ENCODE results near the gene XCR1. TPM values are rescaled to one million over a fixed set of nuclear protein-coding genes. Genes with fewer than 3 reads are reported as not detected.

The XCR1 gene
- polyA plus RNA-seq, 6 donors from 2014 or later = not detected

- H3K36me3 Mint-ChIP-seq = peaks cover 5 to 15% of the 10 kb centered on the region in 2 donors
- no peak for ATAC-seq (ENCODE audit: low read depth in 2 of 2)
- peaks cover 5 to 26% (median 12%) of the 10 kb centered on the region in 7 donors for H3K9me3 Mint-ChIP-seq
- H3K27me3 Mint-ChIP-seq = no peaks in the 10 kb centered on the region
- H3K4me3 Mint-ChIP-seq = no peak overlapping the region
- peaks cover 10 to 40% (median 18%) of the 10 kb centered on the region in 3 donors for H3K4me1 Mint-ChIP-seq
- no peak overlapping the region for H3K27ac Mint-ChIP-seq
- DNase-seq = no peak
Measured at GRCh38 chr3:46031269-46031668, 4.0 kb upstream of the XCR1 start.

GRCh38 chr3:46030626-46031025, 3.3 kb upstream of the XCR1 start:
- Mint-ChIP-seq H3K36me3 (peaks cover 5 to 15% of the 10 kb centered on the region in 2 donors), H3K27me3 (no peaks in the 10 kb centered on the region), H3K9me3 (peaks cover 5 to 26% (median 12%) of the 10 kb centered on the region in 7 donors), H3K27ac (peak overlapping the region in 1 of 6 donors; percentile 33), H3K4me3 (no peak overlapping the region), H3K4me1 (peaks cover 10 to 40% (median 18%) of the 10 kb centered on the region in 3 donors)
- no peak for ATAC-seq (ENCODE audit: low read depth in 2 of 2)
- no peak for DNase-seq

DNA sequence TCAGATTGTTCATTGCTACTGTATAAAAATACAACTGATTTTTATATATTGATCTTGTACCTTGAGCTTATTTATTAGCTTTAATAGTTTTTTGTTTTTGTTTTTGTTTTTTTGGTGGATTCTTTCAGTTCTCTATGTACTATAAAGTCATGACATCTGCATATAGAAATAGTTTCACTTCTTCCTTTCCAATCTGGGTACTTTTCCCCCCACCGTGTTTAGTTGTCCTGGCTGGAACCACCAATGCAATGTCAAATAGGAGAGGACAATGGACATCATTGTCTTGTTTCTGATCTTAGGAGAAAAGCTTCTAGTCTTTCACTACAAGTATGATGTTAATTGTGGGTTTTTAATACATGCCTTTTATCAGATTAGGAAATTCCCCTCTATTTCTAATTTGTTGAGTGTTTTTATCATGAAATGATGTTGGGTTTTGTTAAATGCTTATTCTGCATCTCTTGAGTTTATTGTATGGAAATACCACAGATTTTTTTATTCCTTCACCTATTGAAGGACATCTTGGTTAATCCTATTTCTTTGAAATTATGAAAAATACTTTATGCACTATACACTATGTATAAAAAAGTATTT, 2.8 kb upstream of the XCR1 start:
- Mint-ChIP-seq H3K4me3 (peak overlapping the region in 4 of 8 donors; percentile 27 to 63 (median 36)), H3K27ac (peak overlapping the region in 5 of 6 donors; percentile 0 to 74 (median 28)), H3K27me3 (no peaks in the 10 kb centered on the region), H3K36me3 (peaks cover 5 to 15% of the 10 kb centered on the region in 2 donors), H3K9me3 (peaks cover 5 to 26% (median 12%) of the 10 kb centered on the region in 7 donors), H3K4me1 (peaks cover 10 to 40% (median 18%) of the 10 kb centered on the region in 3 donors)
- ATAC-seq (ENCODE audit: low read depth in 2 of 2) (peak; percentile 95), DNase-seq (no peak)

DNA sequence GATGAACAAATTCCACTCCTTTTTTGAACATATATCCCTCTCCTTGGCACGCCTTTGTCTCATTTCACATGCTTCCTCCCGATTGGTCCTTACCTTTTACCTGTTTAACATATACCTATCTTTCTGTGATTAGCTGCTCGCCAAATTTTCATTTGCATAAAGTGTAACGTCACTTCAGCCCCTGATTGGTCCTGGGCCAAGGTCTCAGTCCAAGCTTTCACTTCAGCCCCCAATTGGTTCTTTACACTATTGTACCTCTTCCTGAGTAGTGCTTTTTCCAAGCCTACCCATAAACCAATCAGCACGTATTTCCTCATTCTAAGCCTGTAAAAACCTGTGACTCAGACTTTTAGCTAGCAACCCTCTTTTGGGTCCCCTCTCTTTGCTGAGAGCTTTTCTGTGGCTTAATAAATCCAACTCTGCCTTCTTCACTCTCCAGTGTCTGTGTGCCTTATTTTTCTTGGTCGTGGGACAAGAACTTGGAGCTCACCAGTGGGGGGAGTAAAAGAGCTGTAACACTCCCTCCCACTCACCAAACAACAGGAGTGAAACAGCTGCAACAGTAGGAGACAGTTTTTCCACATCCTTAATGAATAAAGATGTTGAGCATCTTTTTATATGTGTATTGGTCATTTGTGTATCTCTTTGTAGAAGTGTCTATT, 584 bp upstream of the XCR1 start:
- H3K4me3 Mint-ChIP-seq = no peak overlapping the region

DNA sequence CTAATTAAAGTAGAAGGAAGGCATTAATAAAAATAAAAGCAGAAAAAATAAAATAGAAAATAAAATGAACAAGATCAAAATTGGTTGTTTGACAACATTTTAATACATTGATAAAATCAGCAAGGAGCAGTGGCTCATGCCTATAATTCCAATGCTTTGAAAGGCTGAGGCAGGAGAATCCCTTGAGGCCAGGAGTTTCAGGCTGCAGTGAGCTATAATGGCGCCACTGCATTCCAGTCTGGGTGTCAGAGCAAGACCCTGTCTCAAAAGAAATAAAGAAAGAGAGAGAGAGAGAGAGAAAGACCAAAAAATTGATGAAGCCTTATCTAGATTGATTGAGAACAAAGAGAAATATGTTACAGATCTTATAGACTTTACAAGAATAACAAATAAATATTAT, 2.1 kb downstream of the XCR1 start:
- H3K4me1 Mint-ChIP-seq = peaks cover 11 to 26% (median 12%) of the 10 kb centered on the region in 3 donors
- H3K36me3 Mint-ChIP-seq = peaks cover 5 to 15% of the 10 kb centered on the region in 2 donors
- no peak overlapping the region for H3K27ac Mint-ChIP-seq
- H3K27me3 Mint-ChIP-seq = peaks cover 0 to 13% (median 12%) of the 10 kb centered on the region in 3 donors
- H3K4me3 Mint-ChIP-seq = no peak overlapping the region
- H3K9me3 Mint-ChIP-seq = peaks cover 5 to 19% (median 12%) of the 10 kb centered on the region in 7 donors
- DNase-seq (no peak), ATAC-seq (ENCODE audit: low read depth in 2 of 2) (no peak)

More for the DNA sequence above, 584 bp upstream of the XCR1 start:
- ATAC-seq (ENCODE audit: low read depth in 2 of 2) = no peak
- peaks cover 5 to 26% (median 12%) of the 10 kb centered on the region in 7 donors for H3K9me3 Mint-ChIP-seq
- peak overlapping the region in 1 of 6 donors; percentile 10 for H3K27ac Mint-ChIP-seq
- H3K27me3 Mint-ChIP-seq = no peaks in the 10 kb centered on the region
- peaks cover 10 to 40% (median 18%) of the 10 kb centered on the region in 3 donors for H3K4me1 Mint-ChIP-seq
- H3K36me3 Mint-ChIP-seq = peaks cover 5 to 15% of the 10 kb centered on the region in 2 donors
- DNase-seq = no peak

DNA sequence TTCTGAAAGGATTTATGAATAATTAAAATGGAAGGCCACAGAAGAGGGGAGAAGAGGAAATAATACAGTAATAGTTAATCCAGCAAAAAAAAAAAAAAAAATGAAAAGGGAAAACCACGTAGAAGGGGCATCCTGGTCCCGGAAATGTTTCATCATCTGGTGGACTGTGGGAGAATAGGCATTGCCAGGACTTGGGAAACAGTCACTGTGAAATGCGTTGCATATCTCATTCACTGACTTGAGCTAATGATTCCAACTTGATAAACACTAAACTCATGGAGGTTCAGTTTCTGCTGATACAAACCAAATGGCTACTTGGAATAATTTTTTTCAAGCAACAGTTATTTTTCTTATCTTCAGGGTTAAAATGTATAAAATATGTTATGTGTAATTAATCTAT, 3.2 kb downstream of the XCR1 start:
- ATAC-seq (ENCODE audit: low read depth in 2 of 2) (no peak), DNase-seq (no peak)
- peaks cover 2 to 16% (median 6%) of the 10 kb centered on the region in 3 donors for H3K4me1 Mint-ChIP-seq
- no peak overlapping the region for H3K4me3 Mint-ChIP-seq
- peaks cover 5 to 15% of the 10 kb centered on the region in 2 donors for H3K36me3 Mint-ChIP-seq
- peaks cover 0 to 21% (median 12%) of the 10 kb centered on the region in 3 donors for H3K27me3 Mint-ChIP-seq
- peaks cover 5 to 14% (median 8%) of the 10 kb centered on the region in 7 donors for H3K9me3 Mint-ChIP-seq
- H3K27ac Mint-ChIP-seq = no peak overlapping the region

DNA sequence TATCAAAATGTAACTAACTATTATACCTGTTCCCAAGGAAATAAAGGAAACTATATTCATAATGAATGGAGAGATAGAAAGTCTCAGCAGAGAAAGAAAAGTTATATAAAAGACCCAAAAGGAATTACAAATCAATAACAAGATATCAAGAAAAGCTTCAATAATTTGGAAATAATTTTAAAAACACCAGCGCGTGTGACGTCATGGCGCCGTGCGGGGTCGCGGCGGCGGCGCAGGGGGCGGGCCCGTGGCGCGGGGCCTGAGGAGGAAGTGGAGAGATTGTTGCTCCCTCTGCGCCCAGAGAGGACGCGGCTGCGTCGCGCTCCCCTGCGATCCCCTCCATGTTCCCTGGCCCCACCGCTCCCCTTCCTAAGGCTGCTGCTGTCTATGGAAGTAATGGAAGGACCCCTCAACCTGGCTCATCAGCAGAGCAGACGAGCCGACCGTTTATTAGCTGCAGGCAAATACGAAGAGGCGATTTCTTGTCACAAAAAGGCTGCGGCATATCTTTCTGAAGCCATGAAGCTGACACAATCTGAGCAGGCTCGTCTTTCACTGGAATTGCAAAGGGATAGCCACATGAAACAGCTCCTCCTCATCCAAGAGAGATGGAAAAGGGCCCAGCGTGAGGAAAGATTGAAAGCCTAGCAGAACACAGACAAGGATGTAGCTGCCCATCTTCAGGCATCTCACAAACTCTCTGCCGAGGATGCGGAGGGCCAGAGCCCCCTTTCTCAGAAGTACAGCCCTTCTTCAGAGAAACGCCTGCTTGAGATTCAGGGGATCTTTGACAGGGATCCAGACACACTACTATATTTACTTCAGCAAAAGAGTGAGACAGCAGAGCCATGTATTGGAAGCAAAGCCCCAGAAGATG, 4.1 kb downstream of the XCR1 start:
- Mint-ChIP-seq H3K4me3 (no peak overlapping the region), H3K4me1 (peaks cover 0 to 13% (median 6%) of the 10 kb centered on the region in 3 donors), H3K36me3 (peaks cover 5 to 7% of the 10 kb centered on the region in 2 donors), H3K27me3 (peaks cover 5 to 21% (median 12%) of the 10 kb centered on the region in 3 donors), H3K9me3 (peaks cover 2 to 11% (median 8%) of the 10 kb centered on the region in 7 donors), H3K27ac (no peak overlapping the region)
- no peak for DNase-seq
- ATAC-seq (ENCODE audit: low read depth in 2 of 2) = no peak

GRCh38 chr3:46021516-46021915, 5.8 kb downstream of the XCR1 start:
- no peak overlapping the region for H3K4me3 Mint-ChIP-seq
- peaks cover 0 to 6% (median 0%) of the 10 kb centered on the region in 3 donors for H3K4me1 Mint-ChIP-seq
- H3K27ac Mint-ChIP-seq = no peak overlapping the region
- peaks cover 5 to 21% (median 12%) of the 10 kb centered on the region in 3 donors for H3K27me3 Mint-ChIP-seq
- ATAC-seq (ENCODE audit: low read depth in 2 of 2) (no peak), DNase-seq (no peak)
- peaks cover 0 to 3% (median 0%) of the 10 kb centered on the region in 7 donors for H3K9me3 Mint-ChIP-seq
- H3K36me3 Mint-ChIP-seq = no peaks in the 10 kb centered on the region

DNA sequence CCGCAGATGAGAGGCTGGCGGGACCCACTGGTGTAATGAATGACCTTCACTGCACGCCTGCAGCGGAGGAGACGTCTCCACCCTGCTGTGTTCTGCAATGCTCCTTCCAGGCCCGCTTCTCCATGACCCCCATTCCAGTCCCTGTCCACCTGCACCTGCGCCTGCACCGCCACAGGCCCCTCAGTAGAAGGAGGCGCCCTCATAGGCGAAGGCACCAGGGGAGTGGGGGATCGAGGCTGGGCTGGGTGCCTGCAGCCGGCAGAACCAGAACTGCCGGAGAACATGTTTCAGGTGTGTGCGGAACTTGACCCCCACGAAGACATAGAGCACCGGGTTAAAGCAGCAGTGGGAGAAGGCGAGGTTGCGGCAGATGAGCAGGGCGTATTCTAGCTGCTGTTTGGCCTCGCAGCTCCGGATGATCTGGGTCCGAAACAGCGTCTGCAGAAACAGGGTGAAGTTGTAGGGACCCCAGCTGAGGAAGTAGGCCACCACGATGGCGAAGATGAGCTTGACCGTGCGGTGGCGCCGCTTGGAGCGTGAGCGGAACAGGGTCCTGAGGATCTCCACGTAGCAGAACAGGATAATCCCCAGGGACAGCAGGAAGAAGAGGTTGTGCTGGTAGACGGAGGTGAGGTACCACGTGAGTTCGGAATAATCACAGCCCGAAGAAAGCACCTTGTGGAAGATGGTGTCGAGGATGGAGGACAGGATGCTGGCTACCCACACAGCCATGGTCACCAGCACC, 6.3 kb downstream of the XCR1 start:
- Mint-ChIP-seq H3K4me1 (peaks cover 0 to 6% (median 0%) of the 10 kb centered on the region in 3 donors), H3K36me3 (no peaks in the 10 kb centered on the region), H3K9me3 (peaks cover 0 to 3% (median 0%) of the 10 kb centered on the region in 7 donors), H3K27ac (no peak overlapping the region), H3K4me3 (no peak overlapping the region), H3K27me3 (peaks cover 5 to 21% (median 12%) of the 10 kb centered on the region in 3 donors)
- no peak for DNase-seq
- no peak for ATAC-seq (ENCODE audit: low read depth in 2 of 2)

- no peak for DNase-seq
- no peak for ATAC-seq (ENCODE audit: low read depth in 2 of 2)
- H3K36me3 Mint-ChIP-seq = no peaks in the 10 kb centered on the region
- peaks cover 11 to 21% (median 12%) of the 10 kb centered on the region in 3 donors for H3K27me3 Mint-ChIP-seq
- H3K27ac Mint-ChIP-seq = no peak overlapping the region
- peaks cover 0 to 3% (median 0%) of the 10 kb centered on the region in 7 donors for H3K9me3 Mint-ChIP-seq
- H3K4me3 Mint-ChIP-seq = no peak overlapping the region
- peaks cover 0 to 6% (median 0%) of the 10 kb centered on the region in 3 donors for H3K4me1 Mint-ChIP-seq
Measured at GRCh38 chr3:46019707-46020106, 7.6 kb downstream of the XCR1 start.

GRCh38 chr3:46017720-46018119, 9.6 kb downstream of the XCR1 start:
- no peak for ATAC-seq (ENCODE audit: low read depth in 2 of 2)

GRCh38 chr3:46013316-46014094, 13.8 kb downstream of the XCR1 start:
- ATAC-seq (ENCODE audit: low read depth in 2 of 2) (no peak), DNase-seq (no peak)
- Mint-ChIP-seq H3K4me1 (no peaks in the 10 kb centered on the region), H3K4me3 (no peak overlapping the region), H3K9me3 (no peaks in the 10 kb centered on the region), H3K27ac (peak overlapping the region in 1 of 6 donors; percentile 50), H3K36me3 (no peaks in the 10 kb centered on the region), H3K27me3 (peaks cover 4 to 15% (median 5%) of the 10 kb centered on the region in 3 donors)

More at GRCh38 chr3:46017720-46018119, 9.6 kb downstream of the XCR1 start:
- Mint-ChIP-seq H3K27ac (no peak overlapping the region), H3K4me1 (peaks cover 0 to 6% (median 0%) of the 10 kb centered on the region in 3 donors), H3K27me3 (peaks cover 13 to 26% (median 17%) of the 10 kb centered on the region in 3 donors), H3K9me3 (peaks cover 0 to 2% (median 0%) of the 10 kb centered on the region in 7 donors), H3K36me3 (no peaks in the 10 kb centered on the region), H3K4me3 (no peak overlapping the region)
- DNase-seq = no peak

All from naive B cell (primary cell).